Measurements from ENCODE around the gene SPINK8.
A peak's percentile ranks its signal among the peaks of the same experiment; 100 is the strongest.

Gene SPINK8

GRCh38 chr3:48296699-48297098 is 36.8 kb downstream of the SPINK8 start:
- TF ChIP-seq ESRRG (CRISPR knock-in tag; IDR thresholded peaks at IDR 0.05) (no peak), ZNF565 (CRISPR knock-in tag; conservative IDR thresholded peaks at IDR 0.05; ENCODE audit: low read depth) (no peak), PPARA (CRISPR knock-in tag; IDR thresholded peaks at IDR 0.05; ENCODE audit: borderline replicate concordance) (no peak), TOX (CRISPR knock-in tag; IDR thresholded peaks at IDR 0.05; ENCODE audit: borderline replicate concordance) (no peak), ZFP30 (CRISPR knock-in tag; IDR thresholded peaks at IDR 0.05) (no peak), BACH2 (CRISPR knock-in tag; IDR thresholded peaks at IDR 0.05; ENCODE audit: borderline replicate concordance) (no peak), ARNTL (CRISPR knock-in tag; IDR thresholded peaks at IDR 0.05; ENCODE audit: borderline replicate concordance, low read depth) (no peak), PATZ1 (CRISPR knock-in tag; IDR thresholded peaks at IDR 0.05; ENCODE audit: borderline replicate concordance) (no peak), ISL1 (CRISPR knock-in tag; IDR thresholded peaks at IDR 0.05) (no peak), ZFP3 (CRISPR knock-in tag; IDR thresholded peaks at IDR 0.05) (no peak), ZNF70 (CRISPR knock-in tag; IDR thresholded peaks at IDR 0.05) (no peak), TCF4 (CRISPR knock-in tag; IDR thresholded peaks at IDR 0.05; ENCODE audit: borderline replicate concordance) (no peak), OSR1 (CRISPR knock-in tag; IDR thresholded peaks at IDR 0.05) (no peak)
- TF ChIP-seq, protein P1, sequence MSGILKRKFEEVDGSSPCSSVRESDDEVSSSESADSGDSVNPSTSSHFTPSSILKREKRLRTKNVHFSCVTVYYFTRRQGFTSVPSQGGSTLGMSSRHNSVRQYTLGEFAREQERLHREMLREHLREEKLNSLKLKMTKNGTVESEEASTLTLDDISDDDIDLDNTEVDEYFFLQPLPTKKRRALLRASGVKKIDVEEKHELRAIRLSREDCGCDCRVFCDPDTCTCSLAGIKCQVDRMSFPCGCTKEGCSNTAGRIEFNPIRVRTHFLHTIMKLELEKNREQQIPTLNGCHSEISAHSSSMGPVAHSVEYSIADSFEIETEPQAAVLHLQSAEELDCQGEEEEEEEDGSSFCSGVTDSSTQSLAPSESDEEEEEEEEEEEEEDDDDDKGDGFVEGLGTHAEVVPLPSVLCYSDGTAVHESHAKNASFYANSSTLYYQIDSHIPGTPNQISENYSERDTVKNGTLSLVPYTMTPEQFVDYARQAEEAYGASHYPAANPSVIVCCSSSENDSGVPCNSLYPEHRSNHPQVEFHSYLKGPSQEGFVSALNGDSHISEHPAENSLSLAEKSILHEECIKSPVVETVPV (CRISPR knock-in tag; IDR thresholded peaks at IDR 0.05) = no peak
- TF ChIP-seq, protein P2, sequence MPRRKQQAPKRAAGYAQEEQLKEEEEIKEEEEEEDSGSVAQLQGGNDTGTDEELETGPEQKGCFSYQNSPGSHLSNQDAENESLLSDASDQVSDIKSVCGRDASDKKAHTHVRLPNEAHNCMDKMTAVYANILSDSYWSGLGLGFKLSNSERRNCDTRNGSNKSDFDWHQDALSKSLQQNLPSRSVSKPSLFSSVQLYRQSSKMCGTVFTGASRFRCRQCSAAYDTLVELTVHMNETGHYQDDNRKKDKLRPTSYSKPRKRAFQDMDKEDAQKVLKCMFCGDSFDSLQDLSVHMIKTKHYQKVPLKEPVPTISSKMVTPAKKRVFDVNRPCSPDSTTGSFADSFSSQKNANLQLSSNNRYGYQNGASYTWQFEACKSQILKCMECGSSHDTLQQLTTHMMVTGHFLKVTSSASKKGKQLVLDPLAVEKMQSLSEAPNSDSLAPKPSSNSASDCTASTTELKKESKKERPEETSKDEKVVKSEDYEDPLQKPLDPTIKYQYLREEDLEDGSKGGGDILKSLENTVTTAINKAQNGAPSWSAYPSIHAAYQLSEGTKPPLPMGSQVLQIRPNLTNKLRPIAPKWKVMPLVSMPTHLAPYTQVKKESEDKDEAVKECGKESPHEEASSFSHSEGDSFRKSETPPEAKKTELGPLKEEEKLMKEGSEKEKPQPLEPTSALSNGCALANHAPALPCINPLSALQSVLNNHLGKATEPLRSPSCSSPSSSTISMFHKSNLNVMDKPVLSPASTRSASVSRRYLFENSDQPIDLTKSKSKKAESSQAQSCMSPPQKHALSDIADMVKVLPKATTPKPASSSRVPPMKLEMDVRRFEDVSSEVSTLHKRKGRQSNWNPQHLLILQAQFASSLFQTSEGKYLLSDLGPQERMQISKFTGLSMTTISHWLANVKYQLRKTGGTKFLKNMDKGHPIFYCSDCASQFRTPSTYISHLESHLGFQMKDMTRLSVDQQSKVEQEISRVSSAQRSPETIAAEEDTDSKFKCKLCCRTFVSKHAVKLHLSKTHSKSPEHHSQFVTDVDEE (CRISPR knock-in tag; IDR thresholded peaks at IDR 0.05) = no peak
- TF ChIP-seq, protein P3, sequence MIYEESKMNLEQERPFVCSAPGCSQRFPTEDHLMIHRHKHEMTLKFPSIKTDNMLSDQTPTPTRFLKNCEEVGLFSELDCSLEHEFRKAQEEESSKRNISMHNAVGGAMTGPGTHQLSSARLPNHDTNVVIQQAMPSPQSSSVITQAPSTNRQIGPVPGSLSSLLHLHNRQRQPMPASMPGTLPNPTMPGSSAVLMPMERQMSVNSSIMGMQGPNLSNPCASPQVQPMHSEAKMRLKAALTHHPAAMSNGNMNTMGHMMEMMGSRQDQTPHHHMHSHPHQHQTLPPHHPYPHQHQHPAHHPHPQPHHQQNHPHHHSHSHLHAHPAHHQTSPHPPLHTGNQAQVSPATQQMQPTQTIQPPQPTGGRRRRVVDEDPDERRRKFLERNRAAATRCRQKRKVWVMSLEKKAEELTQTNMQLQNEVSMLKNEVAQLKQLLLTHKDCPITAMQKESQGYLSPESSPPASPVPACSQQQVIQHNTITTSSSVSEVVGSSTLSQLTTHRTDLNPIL (CRISPR knock-in tag; IDR thresholded peaks at IDR 0.05; ENCODE audit: low read depth) = no peak
- ATAC-seq = no peak

- TF ChIP-seq POU6F1 (CRISPR knock-in tag; IDR thresholded peaks at IDR 0.05; ENCODE audit: borderline replicate concordance, low read depth) (no peak), ZC3H10 (CRISPR knock-in tag; IDR thresholded peaks at IDR 0.05) (no peak)
- ATAC-seq = no peak
Measured at GRCh38 chr3:48294611-48295263, 38.7 kb downstream of the SPINK8 start.

DNA sequence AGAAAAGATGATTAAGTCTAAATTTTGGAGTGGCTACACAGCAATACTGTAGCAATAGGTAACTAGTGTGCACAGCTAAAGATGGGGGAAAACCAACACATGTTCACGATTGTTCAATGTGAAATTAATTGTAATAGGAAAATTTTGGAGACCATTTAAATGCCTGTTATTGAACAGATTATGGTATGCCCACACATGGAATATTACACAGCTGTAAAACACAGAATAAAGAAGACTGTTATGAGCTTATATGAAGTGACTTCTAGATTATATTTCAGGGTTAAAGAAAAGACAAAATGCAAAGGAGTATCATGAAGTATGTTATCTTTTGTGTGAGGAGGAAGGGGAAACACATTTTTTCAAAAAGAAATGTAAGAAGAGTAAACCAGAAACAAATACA is 43.8 kb downstream of the SPINK8 start:
- ATAC-seq = no peak
- TF ChIP-seq ISL1 (CRISPR knock-in tag; IDR thresholded peaks at IDR 0.05) (no peak), ZNF8 (CRISPR knock-in tag; IDR thresholded peaks at IDR 0.05) (peak; percentile 96)

GRCh38 chr3:48287034-48287433 is 46.4 kb downstream of the SPINK8 start:
- no peak for ATAC-seq
- TF ChIP-seq GLIS3 (CRISPR knock-in tag; IDR thresholded peaks at IDR 0.05) (no peak), ESRRG (CRISPR knock-in tag; IDR thresholded peaks at IDR 0.05) (no peak), SNAI2 (CRISPR knock-in tag; IDR thresholded peaks at IDR 0.05) (no peak), ARNTL (CRISPR knock-in tag; IDR thresholded peaks at IDR 0.05; ENCODE audit: borderline replicate concordance, low read depth) (no peak), ZNF8 (CRISPR knock-in tag; IDR thresholded peaks at IDR 0.05) (no peak), TCF4 (CRISPR knock-in tag; IDR thresholded peaks at IDR 0.05; ENCODE audit: borderline replicate concordance) (no peak), ZNF70 (CRISPR knock-in tag; IDR thresholded peaks at IDR 0.05) (no peak), PATZ1 (CRISPR knock-in tag; IDR thresholded peaks at IDR 0.05; ENCODE audit: borderline replicate concordance) (no peak)
- TF ChIP-seq, protein P2 (CRISPR knock-in tag; IDR thresholded peaks at IDR 0.05) = no peak
